Activated T-cell treated with anti-CD3 and anti-CD28 coated beads, Interleukin-2, amount 50 U/mL, for 48 hours (primary cell): Measurements from ENCODE around the gene CAP1.
"Not testable (repeated sequence)": the region's sequence is repeated elsewhere in the genome, so short reads cannot be mapped to it uniquely, and the experiment has no call there.

ENCODE experiments used
- DNase-seq, 2 experiments: peaks; one replicate each; pipeline ENCODE4 v3.0.0-alpha.2; 2020

The CAP1 gene

GRCh38 chr1:40032240-40032891 is 8.2 kb upstream of the CAP1 start:
- DNase-seq: peak in 1 of 2 experiments; percentile 52

- peak in 1 of 2 experiments; percentile 36 for DNase-seq
Observed at GRCh38 chr1:40034869-40035268, 5.7 kb upstream of the CAP1 start.

- DNase-seq: no peak
Observed at GRCh38 chr1:40036574-40036973, 4.0 kb upstream of the CAP1 start.

GRCh38 chr1:40037254-40037653 is 3.3 kb upstream of the CAP1 start:
- DNase-seq: not testable (repeated sequence)

- DNase-seq: no peak
Observed at GRCh38 chr1:40038697-40039096, 1.8 kb upstream of the CAP1 start.

- DNase-seq: no peak
Observed at GRCh38 chr1:40039245-40039756, 1.2 kb upstream of the CAP1 start.

- DNase-seq: peak; percentile 87 to 88
Observed at GRCh38 chr1:40039757-40040510, 595 bp upstream of the CAP1 start.

GRCh38 chr1:40041466-40041838 is 923 bp downstream of the CAP1 start:
- no peak for DNase-seq

GRCh38 chr1:40042341-40042740 is 1.8 kb downstream of the CAP1 start:
- DNase-seq: no peak

GRCh38 chr1:40044110-40044509 is 3.6 kb downstream of the CAP1 start:
- DNase-seq: no peak

GRCh38 chr1:40045182-40045581 is 4.7 kb downstream of the CAP1 start:
- no peak for DNase-seq

GRCh38 chr1:40045766-40046165 is 5.2 kb downstream of the CAP1 start:
- no peak for DNase-seq

- DNase-seq: no peak
Observed at GRCh38 chr1:40047276-40047675, 6.7 kb downstream of the CAP1 start.

GRCh38 chr1:40047769-40048168 is 7.2 kb downstream of the CAP1 start:
- no peak for DNase-seq

- no peak for DNase-seq
Observed at GRCh38 chr1:40049725-40050124, 9.2 kb downstream of the CAP1 start.

- no peak for DNase-seq
Observed at GRCh38 chr1:40050863-40051262, 10.3 kb downstream of the CAP1 start.

GRCh38 chr1:40053138-40053887 is 12.8 kb downstream of the CAP1 start:
- no peak for DNase-seq

GRCh38 chr1:40056519-40057309 is 16.2 kb downstream of the CAP1 start:
- DNase-seq: no peak

GRCh38 chr1:40057310-40058030 is 16.9 kb downstream of the CAP1 start:
- DNase-seq: no peak

- DNase-seq: no peak
Observed at GRCh38 chr1:40058097-40058452, 17.5 kb downstream of the CAP1 start.

GRCh38 chr1:40058453-40059337 is 18.2 kb downstream of the CAP1 start:
- no peak for DNase-seq
